ENCODE results near the gene RNF141.
A peak's percentile ranks its signal among the peaks of the same experiment; 100 is the strongest.

The RNF141 gene

GRCh38 chr11:10540915-10541560 lies at the start of gene RNF141:
RNF141 (minus strand) TSS chr11:10541187; CDS start chr11:10534158, 7,029 bp downstream.
- peak within 1 kb of the TSS; percentile 81 for H2AFZ ChIP-seq (ENCODE audit: low read length, unreplicated experiment)
- no peaks in the 10 kb centered on the region for H3K27me3 ChIP-seq (ENCODE audit: insufficient read depth, low read length)
- peaks cover 41% of the 10 kb centered on the region for H3K79me2 ChIP-seq (ENCODE audit: control insufficient read depth, insufficient read depth, low read length, unreplicated experiment)
- H3K36me3 ChIP-seq (ENCODE audit: insufficient read depth, low read length), result no peaks in the 10 kb centered on the region
- H3K27ac ChIP-seq (ENCODE audit: low read depth, low read length), result peak within 1 kb of the TSS; percentile 67
- H3K4me1 ChIP-seq (ENCODE audit: control insufficient read depth, insufficient read depth, low read length, unreplicated experiment), result peaks cover 26% of the 10 kb centered on the region
- peak within 1 kb of the TSS; percentile 87 for H3K4me3 ChIP-seq (ENCODE audit: low read depth, low read length)

- no peak overlapping the region for H3K27ac ChIP-seq (ENCODE audit: low read depth, low read length)
- no peaks in the 10 kb centered on the region for H3K79me2 ChIP-seq (ENCODE audit: control insufficient read depth, insufficient read depth, low read length, unreplicated experiment)
- peaks cover 27% of the 10 kb centered on the region for H3K4me1 ChIP-seq (ENCODE audit: control insufficient read depth, insufficient read depth, low read length, unreplicated experiment)
- H3K4me3 ChIP-seq (ENCODE audit: low read depth, low read length), result no peak overlapping the region
- no peak overlapping the region for H2AFZ ChIP-seq (ENCODE audit: low read length, unreplicated experiment)
- H3K36me3 ChIP-seq (ENCODE audit: insufficient read depth, low read length), result no peaks in the 10 kb centered on the region
- H3K27me3 ChIP-seq (ENCODE audit: insufficient read depth, low read length), result no peaks in the 10 kb centered on the region
These were observed 49.4 kb upstream of the RNF141 start for GRCh38 chr11:10590218-10590915.

GRCh38 chr11:10588904-10589303 lies 47.9 kb upstream of the RNF141 start:
- H3K36me3 ChIP-seq (ENCODE audit: insufficient read depth, low read length), result no peaks in the 10 kb centered on the region
- peaks cover 27% of the 10 kb centered on the region for H3K4me1 ChIP-seq (ENCODE audit: control insufficient read depth, insufficient read depth, low read length, unreplicated experiment)
- H3K27ac ChIP-seq (ENCODE audit: low read depth, low read length), result no peak overlapping the region

GRCh38 chr11:10587995-10588394 lies 47.0 kb upstream of the RNF141 start:
- Histone ChIP-seq H3K27me3 (ENCODE audit: insufficient read depth, low read length) (no peaks in the 10 kb centered on the region), H3K4me3 (ENCODE audit: low read depth, low read length) (no peak overlapping the region), H3K79me2 (ENCODE audit: control insufficient read depth, insufficient read depth, low read length, unreplicated experiment) (no peaks in the 10 kb centered on the region), H3K4me1 (ENCODE audit: control insufficient read depth, insufficient read depth, low read length, unreplicated experiment) (peaks cover 24% of the 10 kb centered on the region), H3K27ac (ENCODE audit: low read depth, low read length) (no peak overlapping the region), H3K36me3 (ENCODE audit: insufficient read depth, low read length) (no peaks in the 10 kb centered on the region), H2AFZ (ENCODE audit: low read length, unreplicated experiment) (no peak overlapping the region)

More at GRCh38 chr11:10588904-10589303, 47.9 kb upstream of the RNF141 start:
- H3K4me3 ChIP-seq (ENCODE audit: low read depth, low read length), result no peak overlapping the region
- H3K27me3 ChIP-seq (ENCODE audit: insufficient read depth, low read length), result no peaks in the 10 kb centered on the region
- H3K79me2 ChIP-seq (ENCODE audit: control insufficient read depth, insufficient read depth, low read length, unreplicated experiment), result no peaks in the 10 kb centered on the region
- no peak overlapping the region for H2AFZ ChIP-seq (ENCODE audit: low read length, unreplicated experiment)

GRCh38 chr11:10587388-10587787 lies 46.4 kb upstream of the RNF141 start:
- Histone ChIP-seq H3K27ac (ENCODE audit: low read depth, low read length) (peak overlapping the region; percentile 29), H3K79me2 (ENCODE audit: control insufficient read depth, insufficient read depth, low read length, unreplicated experiment) (no peaks in the 10 kb centered on the region), H3K4me3 (ENCODE audit: low read depth, low read length) (no peak overlapping the region), H2AFZ (ENCODE audit: low read length, unreplicated experiment) (peak overlapping the region; percentile 67), H3K4me1 (ENCODE audit: control insufficient read depth, insufficient read depth, low read length, unreplicated experiment) (peaks cover 18% of the 10 kb centered on the region), H3K36me3 (ENCODE audit: insufficient read depth, low read length) (no peaks in the 10 kb centered on the region), H3K27me3 (ENCODE audit: insufficient read depth, low read length) (no peaks in the 10 kb centered on the region)

- Histone ChIP-seq H3K4me3 (ENCODE audit: low read depth, low read length) (no peak overlapping the region), H3K27ac (ENCODE audit: low read depth, low read length) (no peak overlapping the region), H2AFZ (ENCODE audit: low read length, unreplicated experiment) (no peak overlapping the region), H3K4me1 (ENCODE audit: control insufficient read depth, insufficient read depth, low read length, unreplicated experiment) (peaks cover 10% of the 10 kb centered on the region), H3K27me3 (ENCODE audit: insufficient read depth, low read length) (no peaks in the 10 kb centered on the region), H3K36me3 (ENCODE audit: insufficient read depth, low read length) (no peaks in the 10 kb centered on the region), H3K79me2 (ENCODE audit: control insufficient read depth, insufficient read depth, low read length, unreplicated experiment) (no peaks in the 10 kb centered on the region)
These were observed 43.1 kb upstream of the RNF141 start for GRCh38 chr11:10584071-10584501.

- Histone ChIP-seq H3K27me3 (ENCODE audit: insufficient read depth, low read length) (no peaks in the 10 kb centered on the region), H2AFZ (ENCODE audit: low read length, unreplicated experiment) (no peak overlapping the region), H3K4me3 (ENCODE audit: low read depth, low read length) (no peak overlapping the region), H3K27ac (ENCODE audit: low read depth, low read length) (no peak overlapping the region), H3K36me3 (ENCODE audit: insufficient read depth, low read length) (no peaks in the 10 kb centered on the region), H3K79me2 (ENCODE audit: control insufficient read depth, insufficient read depth, low read length, unreplicated experiment) (no peaks in the 10 kb centered on the region), H3K4me1 (ENCODE audit: control insufficient read depth, insufficient read depth, low read length, unreplicated experiment) (peaks cover 2% of the 10 kb centered on the region)
These were observed 40.6 kb upstream of the RNF141 start for GRCh38 chr11:10581481-10582019.

- Histone ChIP-seq H2AFZ (ENCODE audit: low read length, unreplicated experiment) (no peak overlapping the region), H3K4me1 (ENCODE audit: control insufficient read depth, insufficient read depth, low read length, unreplicated experiment) (no peaks in the 10 kb centered on the region), H3K36me3 (ENCODE audit: insufficient read depth, low read length) (no peaks in the 10 kb centered on the region), H3K27ac (ENCODE audit: low read depth, low read length) (no peak overlapping the region), H3K79me2 (ENCODE audit: control insufficient read depth, insufficient read depth, low read length, unreplicated experiment) (no peaks in the 10 kb centered on the region), H3K27me3 (ENCODE audit: insufficient read depth, low read length) (no peaks in the 10 kb centered on the region), H3K4me3 (ENCODE audit: low read depth, low read length) (no peak overlapping the region)
These were observed 39.6 kb upstream of the RNF141 start for GRCh38 chr11:10580623-10581022.

GRCh38 chr11:10579700-10580099 lies 38.7 kb upstream of the RNF141 start:
- Histone ChIP-seq H3K79me2 (ENCODE audit: control insufficient read depth, insufficient read depth, low read length, unreplicated experiment) (no peaks in the 10 kb centered on the region), H3K36me3 (ENCODE audit: insufficient read depth, low read length) (no peaks in the 10 kb centered on the region), H3K4me3 (ENCODE audit: low read depth, low read length) (no peak overlapping the region), H3K4me1 (ENCODE audit: control insufficient read depth, insufficient read depth, low read length, unreplicated experiment) (no peaks in the 10 kb centered on the region), H3K27ac (ENCODE audit: low read depth, low read length) (no peak overlapping the region), H3K27me3 (ENCODE audit: insufficient read depth, low read length) (no peaks in the 10 kb centered on the region), H2AFZ (ENCODE audit: low read length, unreplicated experiment) (no peak overlapping the region)

- H3K36me3 ChIP-seq (ENCODE audit: insufficient read depth, low read length), result no peaks in the 10 kb centered on the region
- H2AFZ ChIP-seq (ENCODE audit: low read length, unreplicated experiment), result no peak overlapping the region
- no peaks in the 10 kb centered on the region for H3K79me2 ChIP-seq (ENCODE audit: control insufficient read depth, insufficient read depth, low read length, unreplicated experiment)
- H3K27me3 ChIP-seq (ENCODE audit: insufficient read depth, low read length), result no peaks in the 10 kb centered on the region
- H3K4me3 ChIP-seq (ENCODE audit: low read depth, low read length), result no peak overlapping the region
- no peak overlapping the region for H3K27ac ChIP-seq (ENCODE audit: low read depth, low read length)
- H3K4me1 ChIP-seq (ENCODE audit: control insufficient read depth, insufficient read depth, low read length, unreplicated experiment), result no peaks in the 10 kb centered on the region
These were observed 35.0 kb upstream of the RNF141 start for GRCh38 chr11:10576035-10576398.
